22Rv1 (cell line): ENCODE results near the gene SORCS2.

Source experiments
- CTCF ChIP-seq: fragments of 450-650 bp; IDR thresholded peaks from 2 replicates; pipeline ENCODE4 v1.5.1; 2017; ENCODE audit warnings: mild to moderate bottlenecking
- ZFX ChIP-seq: fragments of 450-650 bp; IDR thresholded peaks from 2 replicates; pipeline ENCODE4 v1.6.1; 2017; ENCODE audit warnings: antibody characterized with exemption, borderline replicate concordance

GRCh38 chr4:7146786-7147115 is 45.6 kb upstream of the SORCS2 start:
- TF ChIP-seq CTCF (no peak), ZFX (no peak)
